Measurements from ENCODE around the gene DCTN1.

DNA sequence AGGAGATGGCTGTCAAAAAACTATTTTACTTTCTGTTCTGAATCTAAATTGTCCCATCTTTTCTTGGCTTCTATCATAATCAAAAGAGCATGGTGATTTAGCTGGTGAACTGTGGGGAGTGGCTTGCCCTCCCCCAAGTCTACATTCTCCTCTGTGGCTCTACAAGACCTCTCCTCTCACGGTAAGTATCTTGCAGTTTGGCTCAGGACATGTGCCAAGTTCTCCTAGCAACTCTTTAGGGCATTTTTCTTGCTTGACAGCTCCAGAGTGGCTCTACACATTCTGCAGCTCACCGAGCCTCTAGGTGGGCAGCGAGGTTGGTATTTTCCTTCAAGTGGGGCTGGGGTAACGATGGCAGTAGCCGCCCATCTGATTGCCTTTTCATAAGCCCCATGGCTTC, 66.0 kb downstream of the DCTN1 start:
- TF ChIP-seq CTCF (IDR thresholded peaks at IDR 0.05) (no peak), EZH2phosphoT487 (IDR thresholded peaks at IDR 0.05) (no peak)
